Measurements from ENCODE around the gene HS1BP3.

Gene HS1BP3

GRCh38 chr2:20624156-20624883, 26.6 kb downstream of the HS1BP3 start:
- no peak overlapping the region for H3K4me3 ChIP-seq (replicated peaks in 1 of 2; ENCODE audit: low read depth in 2 of 2, low read length in 2 of 2)
- TF ChIP-seq, protein P1, sequence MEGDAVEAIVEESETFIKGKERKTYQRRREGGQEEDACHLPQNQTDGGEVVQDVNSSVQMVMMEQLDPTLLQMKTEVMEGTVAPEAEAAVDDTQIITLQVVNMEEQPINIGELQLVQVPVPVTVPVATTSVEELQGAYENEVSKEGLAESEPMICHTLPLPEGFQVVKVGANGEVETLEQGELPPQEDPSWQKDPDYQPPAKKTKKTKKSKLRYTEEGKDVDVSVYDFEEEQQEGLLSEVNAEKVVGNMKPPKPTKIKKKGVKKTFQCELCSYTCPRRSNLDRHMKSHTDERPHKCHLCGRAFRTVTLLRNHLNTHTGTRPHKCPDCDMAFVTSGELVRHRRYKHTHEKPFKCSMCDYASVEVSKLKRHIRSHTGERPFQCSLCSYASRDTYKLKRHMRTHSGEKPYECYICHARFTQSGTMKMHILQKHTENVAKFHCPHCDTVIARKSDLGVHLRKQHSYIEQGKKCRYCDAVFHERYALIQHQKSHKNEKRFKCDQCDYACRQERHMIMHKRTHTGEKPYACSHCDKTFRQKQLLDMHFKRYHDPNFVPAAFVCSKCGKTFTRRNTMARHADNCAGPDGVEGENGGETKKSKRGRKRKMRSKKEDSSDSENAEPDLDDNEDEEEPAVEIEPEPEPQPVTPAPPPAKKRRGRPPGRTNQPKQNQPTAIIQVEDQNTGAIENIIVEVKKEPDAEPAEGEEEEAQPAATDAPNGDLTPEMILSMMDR (IDR thresholded peaks at IDR 0.05; ENCODE audit: low read depth, low read length): no peak
- no peak for DNase-seq (ENCODE audit: low read depth in 2 of 2)

DNA sequence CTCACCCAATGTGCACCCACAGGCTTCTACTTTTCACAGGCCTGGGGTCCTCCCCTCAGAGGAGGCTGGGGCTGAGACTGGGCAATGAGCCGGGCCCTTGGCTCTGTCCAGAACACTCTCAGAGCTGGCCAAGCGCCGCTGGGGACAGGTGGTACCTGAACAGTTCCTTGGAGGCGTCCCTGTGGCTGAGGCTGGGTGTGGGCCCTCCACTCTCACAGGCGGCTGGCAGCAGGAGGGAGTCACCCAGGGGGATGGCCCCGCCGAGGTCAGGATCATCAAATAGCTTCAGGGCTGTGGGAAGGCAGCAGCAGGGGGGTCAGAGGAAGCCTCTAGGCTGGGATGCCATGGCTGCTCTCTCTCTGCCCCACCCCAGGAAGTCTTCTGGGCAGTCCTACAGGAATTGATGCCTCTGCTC, 27.1 kb downstream of the HS1BP3 start:
- TF ChIP-seq, protein P1 (IDR thresholded peaks at IDR 0.05; ENCODE audit: low read depth, low read length): no peak
- no peak for DNase-seq (ENCODE audit: low read depth in 2 of 2)
- no peak overlapping the region for H3K4me3 ChIP-seq (replicated peaks in 1 of 2; ENCODE audit: low read depth in 2 of 2, low read length in 2 of 2)

DNA sequence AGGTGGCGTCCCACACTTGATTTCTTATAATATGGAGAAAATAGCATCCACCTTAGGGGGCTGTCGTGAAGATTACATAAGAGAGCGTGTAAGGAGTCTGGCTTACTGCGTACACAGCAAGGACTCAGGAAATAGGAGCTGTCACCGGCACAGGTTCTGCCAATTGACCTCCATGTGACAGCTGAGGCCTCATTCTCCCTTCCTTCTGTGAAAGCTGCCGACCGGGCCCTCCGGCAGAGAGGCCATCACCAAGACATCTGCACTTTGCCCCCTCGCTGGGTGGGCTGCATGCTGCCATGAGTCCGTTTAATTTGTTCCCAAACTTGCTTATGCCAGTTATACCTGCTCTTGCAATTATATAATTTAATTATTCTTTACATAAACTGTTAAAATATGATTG, 27.7 kb downstream of the HS1BP3 start:
- TF ChIP-seq, protein P1 (IDR thresholded peaks at IDR 0.05; ENCODE audit: low read depth, low read length): no peak

DNA sequence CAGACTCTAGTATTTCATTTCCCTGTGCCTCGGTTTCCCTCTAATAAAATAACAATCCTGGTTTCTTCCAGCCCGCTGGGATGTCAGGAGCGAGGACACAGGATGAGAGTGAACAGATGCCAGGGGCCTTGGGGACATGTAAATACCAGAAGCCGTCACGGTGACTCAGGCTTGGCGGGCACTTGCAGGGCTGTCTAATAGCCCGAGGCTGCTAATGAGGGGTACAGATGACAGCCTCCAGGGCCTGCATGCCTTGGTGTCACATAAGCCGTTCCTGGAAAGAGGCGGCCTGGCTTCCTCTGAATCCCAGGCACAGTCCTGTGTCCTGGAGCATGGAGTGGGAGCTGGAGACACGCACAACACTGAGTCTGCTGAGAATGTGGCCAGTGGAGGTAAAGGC, 28.2 kb downstream of the HS1BP3 start:
- TF ChIP-seq, protein P1 (IDR thresholded peaks at IDR 0.05; ENCODE audit: low read depth, low read length): no peak
- no peak overlapping the region for H3K4me3 ChIP-seq (replicated peaks in 1 of 2; ENCODE audit: low read depth in 2 of 2, low read length in 2 of 2)
- DNase-seq (ENCODE audit: low read depth in 2 of 2): no peak

More for the DNA sequence above, 27.7 kb downstream of the HS1BP3 start:
- H3K4me3 ChIP-seq (replicated peaks in 1 of 2; ENCODE audit: low read depth in 2 of 2, low read length in 2 of 2): no peak overlapping the region
- DNase-seq (ENCODE audit: low read depth in 2 of 2): no peak

- no peak overlapping the region for H3K4me3 ChIP-seq (replicated peaks in 1 of 2; ENCODE audit: low read depth in 2 of 2, low read length in 2 of 2)
- no peak for DNase-seq (ENCODE audit: low read depth in 2 of 2)
- TF ChIP-seq, protein P1 (IDR thresholded peaks at IDR 0.05; ENCODE audit: low read depth, low read length): no peak
Observed at GRCh38 chr2:20622296-20622686, 28.6 kb downstream of the HS1BP3 start.

- DNase-seq (ENCODE audit: low read depth in 2 of 2): no peak
- H3K4me3 ChIP-seq (replicated peaks in 1 of 2; ENCODE audit: low read depth in 2 of 2, low read length in 2 of 2): no peak overlapping the region
- TF ChIP-seq, protein P1 (IDR thresholded peaks at IDR 0.05; ENCODE audit: low read depth, low read length): no peak
Observed at GRCh38 chr2:20621366-20622295, 29.3 kb downstream of the HS1BP3 start.

Measured in cardiac fibroblast (primary cell).